HG03565 (cell line): ENCODE results near the gene ZCCHC14.
"Not testable (repeated sequence)": the region's sequence is repeated elsewhere in the genome, so short reads cannot be mapped to it uniquely, and the experiment has no call there.

Experiments used
- ATAC-seq: cut with Tn5 transposase; IDR thresholded peaks from one replicate; pipeline ENCODE4 v1.9.1; 2021; ENCODE audit warnings: mild to moderate bottlenecking, moderate library complexity; ENCODE audit not compliant: unreplicated experiment

ZCCHC14 gene

DNA sequence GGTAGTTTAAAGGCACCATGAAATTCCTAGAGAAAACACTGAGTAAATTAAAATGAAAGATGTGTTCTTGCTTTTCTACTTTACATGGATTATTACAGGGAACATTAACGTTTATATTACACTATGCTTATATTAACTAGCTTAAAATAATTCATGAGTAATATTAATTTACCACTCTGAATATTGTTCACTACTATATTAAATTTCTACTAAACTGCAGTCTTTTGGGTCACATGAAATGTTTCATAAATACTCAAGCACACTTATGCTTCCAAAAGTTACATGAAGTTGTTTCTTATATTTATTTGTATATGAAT lies 104.0 kb downstream of the ZCCHC14 start:
- ATAC-seq, result no peak

DNA sequence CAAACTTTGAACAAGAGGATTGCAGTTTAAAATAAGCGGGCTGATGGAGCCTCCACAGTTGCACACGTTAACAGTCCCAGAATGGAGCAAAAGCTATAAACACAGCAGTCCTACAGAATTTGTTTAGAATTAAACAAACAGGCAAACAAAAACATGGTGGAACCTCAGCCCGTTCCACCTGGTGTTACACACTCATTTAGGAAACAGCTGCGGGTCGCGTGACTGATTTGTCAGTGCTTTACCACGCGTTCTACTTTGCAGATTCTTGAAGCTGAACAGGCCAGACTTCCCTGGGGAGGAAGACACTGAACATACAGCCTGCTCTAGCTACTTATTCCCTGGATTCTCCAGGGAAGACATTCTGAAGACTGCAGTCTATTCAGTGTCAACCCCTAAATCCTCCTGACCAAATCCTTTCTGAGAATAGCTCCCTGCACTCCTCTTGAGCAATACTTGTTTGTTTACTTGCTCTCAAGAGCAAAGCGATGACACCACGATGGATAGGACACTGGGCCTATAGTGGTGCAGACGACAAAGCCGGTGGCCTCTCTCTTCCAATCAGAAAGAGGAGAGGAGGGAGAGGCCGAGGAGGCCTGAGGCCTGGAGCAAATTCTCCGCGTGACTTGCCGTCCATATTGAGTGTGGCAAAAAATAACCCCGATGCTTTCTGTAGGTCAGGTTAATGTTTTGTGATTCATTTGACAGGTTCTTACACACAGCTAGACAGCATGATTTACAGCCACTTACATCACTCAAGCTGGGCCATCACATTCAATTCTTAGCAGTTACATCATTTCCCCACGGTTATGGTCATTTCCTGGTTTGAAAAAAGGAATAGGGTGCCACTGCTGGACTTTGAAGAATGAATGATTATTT lies 104.6 kb downstream of the ZCCHC14 start:
- peak; percentile 40 for ATAC-seq

DNA sequence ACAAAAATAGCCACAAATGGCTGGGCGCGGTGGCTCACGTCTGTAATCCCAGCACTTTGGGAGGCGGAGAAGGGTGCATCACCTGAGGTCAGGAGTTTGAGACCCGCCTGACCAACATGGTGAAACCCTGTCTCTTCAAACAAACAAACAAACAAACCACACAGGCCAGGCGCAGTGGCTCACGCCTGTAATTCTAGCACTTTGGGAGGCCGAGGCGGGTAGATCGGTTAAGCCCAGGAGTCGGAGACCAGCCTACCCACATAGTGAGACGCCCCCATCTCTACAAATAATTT lies 108.0 kb downstream of the ZCCHC14 start:
- not testable (repeated sequence) for ATAC-seq

DNA sequence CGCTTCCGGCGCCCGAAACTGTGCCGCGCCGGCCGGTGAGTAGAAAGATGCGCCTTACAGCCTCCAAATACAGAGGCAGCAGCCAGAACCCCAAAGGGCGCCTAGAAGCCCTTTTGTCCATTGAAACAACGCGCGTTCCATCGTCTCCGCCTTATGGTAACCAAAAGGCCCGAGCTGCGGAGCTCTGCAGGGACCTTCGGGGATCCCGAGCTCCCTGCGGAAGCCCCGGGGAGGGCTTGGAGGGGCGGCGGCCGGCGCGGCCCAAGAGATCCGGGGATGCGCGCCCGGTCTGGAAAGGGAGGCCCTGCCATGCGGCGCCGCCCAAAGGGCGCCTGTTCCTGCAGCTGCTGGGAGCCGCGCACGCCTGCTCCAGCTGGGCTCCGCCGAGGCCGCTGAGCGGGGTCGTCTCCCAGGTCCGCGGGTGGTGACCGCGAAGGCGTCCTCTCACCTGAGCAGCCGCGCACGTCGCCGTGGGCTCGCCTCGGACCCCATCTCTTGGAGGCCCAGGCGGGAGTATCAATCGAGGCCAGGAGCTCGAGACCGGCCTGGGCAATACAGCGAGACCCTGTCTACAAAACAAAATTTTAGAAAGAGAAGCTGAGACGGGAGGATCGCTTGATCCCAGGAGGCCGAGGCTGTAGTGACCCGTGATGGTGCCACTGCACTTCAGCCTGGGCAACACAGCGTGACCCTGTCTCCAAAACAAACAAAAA lies 108.5 kb downstream of the ZCCHC14 start:
- ATAC-seq, result no peak

DNA sequence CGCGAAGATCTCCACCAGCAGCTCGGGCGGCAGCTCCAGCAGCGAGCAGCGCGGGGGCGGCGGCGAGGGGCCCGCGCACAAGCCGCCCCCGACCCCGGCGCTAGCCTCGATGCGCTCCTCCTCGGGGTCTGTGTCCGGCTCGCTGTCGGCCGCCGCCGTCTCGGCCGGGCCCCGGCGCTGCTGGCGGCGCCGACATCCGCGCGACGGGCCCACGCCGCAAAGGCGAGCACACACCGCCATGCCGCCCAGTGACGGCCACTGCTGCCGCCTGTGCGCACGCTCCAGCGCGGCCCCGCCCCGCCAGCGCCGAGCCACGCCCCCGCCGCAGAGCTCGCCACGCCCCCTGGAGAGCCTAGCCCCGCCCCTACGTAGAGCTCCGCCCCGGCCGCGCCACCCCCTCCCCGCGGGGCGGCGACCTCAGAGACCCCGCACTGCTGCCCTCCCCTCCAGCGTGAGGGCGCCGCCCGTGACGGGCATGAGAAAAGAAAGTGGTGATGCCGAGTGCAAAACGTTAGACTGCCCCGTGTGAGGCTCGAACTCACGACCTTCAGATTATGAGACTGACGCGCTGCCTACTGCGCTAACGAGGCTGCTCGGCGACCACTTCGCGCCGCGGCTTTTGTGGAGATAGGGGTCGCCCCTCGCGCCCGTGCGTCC lies 109.2 kb downstream of the ZCCHC14 start, which contains the start of gene FBXO31:
Gene FBXO31, minus strand, starts transcription at position 272 of the 657 bp plus-strand sequence. Its CDS starts 32 bp downstream, at position 240.
- peak; percentile 34 for ATAC-seq

DNA sequence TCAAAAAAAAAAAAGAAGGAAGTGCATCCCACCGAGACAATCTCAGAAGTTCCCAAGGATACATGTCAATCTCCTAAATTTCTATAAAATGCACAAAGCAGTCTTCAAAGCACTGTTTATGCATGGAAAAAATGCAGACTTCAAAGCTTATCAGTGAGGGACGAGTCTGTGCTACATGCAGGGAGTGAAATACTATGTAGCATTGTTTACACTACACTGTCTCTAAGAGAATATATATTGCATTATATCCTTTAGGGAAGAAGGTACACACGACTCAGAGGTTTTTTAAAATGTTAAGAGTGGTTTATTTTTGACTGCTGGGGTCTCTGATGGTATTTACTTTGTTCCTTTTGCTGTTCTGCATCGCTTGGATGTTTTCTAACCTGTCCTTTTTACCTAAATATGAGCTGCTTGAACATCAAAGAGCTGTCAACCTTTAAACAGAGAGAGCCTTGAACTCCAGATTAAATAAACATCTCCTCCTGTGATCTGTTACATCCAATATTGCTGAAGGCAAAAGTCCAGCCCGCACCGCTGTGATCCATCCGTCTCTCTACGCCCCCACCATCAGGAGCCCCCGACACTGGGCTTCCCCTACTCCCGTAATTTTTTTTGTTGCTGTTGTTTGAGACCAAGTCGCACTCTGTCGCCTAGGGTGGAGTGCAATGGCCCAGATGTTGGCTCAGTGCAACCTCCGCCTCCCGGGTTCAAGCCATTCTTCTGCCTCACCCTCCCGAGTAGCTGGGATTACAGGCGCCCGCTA lies 110.6 kb downstream of the ZCCHC14 start:
- ATAC-seq, result no peak

DNA sequence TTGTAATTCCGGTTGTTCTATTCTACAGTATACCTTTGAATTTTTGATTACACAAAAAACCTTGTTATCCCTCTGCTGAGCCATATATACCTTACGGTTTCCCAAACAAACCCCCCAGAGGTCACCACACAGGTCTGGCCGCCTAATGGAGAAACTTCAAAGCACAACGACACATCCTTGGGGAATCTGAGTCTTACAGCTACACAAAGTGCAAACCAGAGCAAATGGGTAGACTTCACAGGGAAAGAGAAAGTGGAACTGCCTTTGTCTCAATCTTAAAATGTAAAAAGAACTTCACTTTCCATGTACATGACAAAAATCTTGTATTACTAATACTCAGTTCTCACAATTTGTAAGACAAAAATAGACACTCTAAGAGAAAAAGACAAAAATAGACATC lies 111.9 kb downstream of the ZCCHC14 start:
- ATAC-seq, result no peak

DNA sequence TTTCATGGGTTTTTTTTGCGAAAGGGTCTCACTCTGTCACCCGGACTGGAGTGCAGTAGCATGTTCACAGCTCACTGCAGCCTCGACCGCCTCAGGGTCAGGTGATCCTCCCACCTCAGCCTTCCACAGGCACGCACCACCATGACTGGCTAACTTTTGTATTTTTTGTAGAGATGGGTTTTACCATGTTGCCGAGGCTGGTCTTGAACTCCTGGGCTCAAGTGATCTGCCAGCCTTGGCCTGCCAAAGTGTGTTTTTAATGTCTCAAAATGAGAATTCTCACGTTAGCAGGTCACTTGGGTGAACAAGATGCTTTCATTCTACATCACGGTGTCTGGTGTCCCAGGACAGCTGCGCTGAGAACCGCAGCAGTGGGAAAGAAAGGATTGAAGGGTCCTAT lies 112.4 kb downstream of the ZCCHC14 start:
- no peak for ATAC-seq

DNA sequence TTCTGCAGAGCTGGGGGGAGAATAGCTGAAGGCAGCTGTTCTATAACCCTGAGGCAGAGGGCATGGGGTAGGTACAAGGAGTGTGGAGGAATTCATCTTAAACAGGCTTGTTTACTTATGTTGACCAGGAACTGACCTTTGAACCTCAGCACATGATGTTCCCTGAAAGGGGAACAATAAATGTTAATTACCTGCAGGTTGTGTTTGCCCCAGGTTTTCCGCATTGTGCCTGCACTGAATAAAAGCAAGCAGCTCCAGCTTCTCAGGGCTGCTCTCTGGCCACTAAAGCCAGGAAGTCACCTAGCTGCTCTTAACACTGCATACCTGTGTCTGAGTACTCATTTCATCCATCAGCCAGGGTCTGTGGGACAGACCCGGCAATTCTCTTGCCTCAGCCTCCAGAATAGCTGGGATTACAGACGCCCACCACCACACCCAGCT lies 113.5 kb downstream of the ZCCHC14 start:
- not testable (repeated sequence) for ATAC-seq

DNA sequence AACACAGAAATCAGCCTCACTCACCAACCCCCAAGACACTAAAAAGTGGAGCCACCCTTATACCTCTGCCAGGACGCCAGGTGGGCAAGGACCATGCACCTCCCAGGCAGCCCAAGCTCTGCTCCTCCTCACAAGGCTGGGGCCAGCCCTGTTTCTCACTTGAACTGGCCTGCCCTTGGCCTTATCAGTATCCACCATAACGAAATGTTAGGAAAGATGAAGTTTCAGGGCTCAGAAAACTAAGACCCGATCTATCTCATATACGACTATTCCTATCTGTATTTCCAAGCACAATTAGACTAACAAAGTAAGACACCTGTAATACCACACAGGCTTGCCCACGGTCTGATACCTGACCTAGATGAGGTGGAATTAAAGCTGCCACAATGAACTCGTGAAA lies 116.2 kb downstream of the ZCCHC14 start:
- no peak for ATAC-seq

DNA sequence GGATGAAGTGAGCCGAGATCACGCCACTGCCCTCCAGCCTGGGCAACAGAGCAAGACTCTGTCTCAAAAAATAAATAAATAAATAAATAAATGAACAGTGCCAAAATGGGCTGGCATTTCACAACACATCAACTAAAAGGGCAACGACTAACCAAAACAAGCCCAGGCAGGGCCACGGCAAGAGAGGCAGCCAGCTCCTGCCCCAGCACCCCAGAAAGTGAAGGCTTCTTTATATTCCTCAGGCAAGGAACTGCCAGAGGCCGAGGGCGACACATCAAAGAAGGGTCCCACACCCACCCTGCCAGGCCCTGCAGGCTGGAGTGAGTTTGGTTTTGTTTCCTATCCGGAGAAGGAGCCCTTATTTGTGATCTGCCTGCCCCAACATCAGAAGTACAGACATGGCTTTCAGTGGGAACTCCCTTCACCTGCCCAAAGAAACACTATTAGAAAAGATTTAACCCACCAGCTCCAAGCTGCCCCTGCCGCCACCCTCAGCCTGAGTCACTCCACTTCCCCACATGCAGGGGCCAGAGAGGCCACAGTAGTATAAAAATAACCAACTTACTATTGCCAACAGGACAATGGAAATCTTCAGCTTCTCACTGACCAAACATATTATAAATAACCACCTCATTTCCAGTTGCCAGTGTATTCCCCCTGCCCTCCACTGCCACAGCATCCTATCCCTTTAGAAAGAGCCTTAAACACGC lies 117.2 kb downstream of the ZCCHC14 start:
- ATAC-seq, result no peak

DNA sequence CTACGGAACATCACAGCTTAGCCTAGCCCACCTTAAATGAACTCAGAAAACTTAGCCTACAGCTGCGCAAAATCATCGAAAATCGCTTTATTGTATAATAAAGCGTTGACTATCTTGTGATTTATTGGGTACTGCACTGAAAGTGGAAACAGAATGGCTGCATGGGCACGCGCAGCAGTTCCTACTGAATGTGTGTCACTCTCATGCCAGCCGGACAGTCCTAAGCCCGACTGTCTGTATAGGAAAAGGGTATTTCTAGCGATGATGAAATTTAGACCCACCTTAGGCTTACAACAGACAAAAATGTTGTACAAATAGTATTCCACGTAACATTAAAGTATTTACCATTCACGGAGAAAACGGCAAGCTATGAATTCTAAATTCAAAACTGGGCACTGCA lies 118.5 kb downstream of the ZCCHC14 start:
- ATAC-seq, result no peak

DNA sequence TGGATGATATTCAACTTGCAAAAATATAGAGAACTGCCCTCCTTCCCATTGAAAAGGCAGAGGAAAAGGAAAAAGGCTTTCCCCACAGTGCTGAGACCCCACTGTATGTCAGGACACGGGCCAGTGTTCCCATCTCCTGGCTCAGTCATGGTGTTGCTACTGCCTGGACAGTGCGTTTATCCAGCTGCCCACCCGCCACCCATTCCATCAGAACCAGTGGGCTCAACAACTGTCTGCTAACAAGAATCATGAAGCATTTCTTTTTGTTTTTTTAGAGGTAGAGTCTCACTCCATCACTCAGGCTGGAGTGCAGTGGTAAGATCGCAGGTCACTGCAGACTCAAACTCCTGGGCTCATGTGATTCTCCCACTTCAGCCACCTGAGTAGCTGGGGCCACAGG lies 120.5 kb downstream of the ZCCHC14 start:
- ATAC-seq, result no peak

DNA sequence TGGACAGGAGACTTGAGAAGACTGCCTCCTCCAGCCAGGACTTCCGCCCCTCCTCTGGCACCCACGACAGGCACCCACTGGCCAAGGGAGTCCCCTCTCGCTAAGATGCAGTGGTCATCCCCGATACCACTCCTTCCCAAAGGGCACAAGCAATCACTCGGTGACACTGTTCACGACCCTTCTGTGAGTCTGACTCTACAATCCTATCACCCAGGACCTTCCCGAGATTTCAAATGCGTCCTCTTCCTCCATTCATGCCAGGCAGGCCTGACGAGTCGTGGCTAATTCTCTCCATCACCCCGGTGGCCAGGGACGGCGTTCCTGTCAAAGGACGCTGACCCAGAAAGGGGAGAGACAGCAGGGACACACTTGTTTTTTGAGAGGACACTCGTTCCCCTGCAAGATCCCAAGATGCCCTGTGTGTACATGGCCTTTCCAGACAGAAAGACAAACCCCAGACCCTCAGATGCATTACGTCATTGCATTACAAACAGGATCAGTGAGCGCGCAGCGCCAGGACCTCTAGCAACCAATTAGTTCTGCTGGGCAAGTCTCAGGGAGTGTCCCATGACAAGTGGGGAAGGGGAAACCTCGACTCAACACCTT lies 121.5 kb downstream of the ZCCHC14 start:
- ATAC-seq, result no peak

DNA sequence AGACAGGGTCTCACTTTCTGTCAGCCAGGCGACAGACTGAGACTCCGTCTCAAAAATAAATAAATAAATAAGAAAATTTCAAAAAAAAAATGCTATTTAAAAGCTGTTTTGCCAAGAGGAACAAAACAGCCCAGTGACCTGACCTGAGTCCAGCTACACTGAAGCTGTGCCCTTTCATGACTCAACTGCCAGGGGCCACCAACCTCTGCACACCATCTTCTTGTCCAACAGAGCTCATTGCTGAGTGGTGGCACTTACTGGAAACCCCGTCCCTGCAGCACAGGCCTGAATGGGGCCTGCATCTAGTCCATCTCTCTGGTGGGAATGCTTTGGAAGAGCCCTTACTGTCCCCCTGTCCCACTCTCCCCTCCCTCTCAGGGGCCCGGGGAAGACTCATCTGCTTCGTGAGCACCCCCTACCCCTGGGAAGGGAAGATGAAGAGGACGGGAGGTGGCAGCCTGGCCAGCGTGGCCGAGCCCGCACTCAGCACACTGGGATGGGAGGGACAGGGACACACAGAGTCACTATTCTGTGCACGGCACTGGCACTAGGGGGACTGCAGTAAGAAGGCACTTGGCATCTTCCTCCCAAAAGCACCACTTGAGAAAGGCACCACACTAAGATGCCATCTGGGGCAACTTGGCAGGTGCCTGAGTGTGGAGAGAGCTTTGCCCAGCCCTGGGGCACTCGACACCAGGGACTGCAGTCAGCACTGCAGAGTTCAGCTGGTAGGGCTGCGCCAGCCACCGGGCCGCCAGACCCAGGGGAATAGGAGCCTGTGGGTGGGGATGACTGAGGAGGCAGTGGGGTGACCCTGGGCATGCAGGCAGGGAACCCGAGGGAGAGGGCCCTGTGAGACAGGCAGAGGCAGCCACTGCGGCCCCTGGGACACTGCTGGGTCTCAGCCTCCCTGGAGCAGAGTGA lies 122.8 kb downstream of the ZCCHC14 start:
- no peak for ATAC-seq

DNA sequence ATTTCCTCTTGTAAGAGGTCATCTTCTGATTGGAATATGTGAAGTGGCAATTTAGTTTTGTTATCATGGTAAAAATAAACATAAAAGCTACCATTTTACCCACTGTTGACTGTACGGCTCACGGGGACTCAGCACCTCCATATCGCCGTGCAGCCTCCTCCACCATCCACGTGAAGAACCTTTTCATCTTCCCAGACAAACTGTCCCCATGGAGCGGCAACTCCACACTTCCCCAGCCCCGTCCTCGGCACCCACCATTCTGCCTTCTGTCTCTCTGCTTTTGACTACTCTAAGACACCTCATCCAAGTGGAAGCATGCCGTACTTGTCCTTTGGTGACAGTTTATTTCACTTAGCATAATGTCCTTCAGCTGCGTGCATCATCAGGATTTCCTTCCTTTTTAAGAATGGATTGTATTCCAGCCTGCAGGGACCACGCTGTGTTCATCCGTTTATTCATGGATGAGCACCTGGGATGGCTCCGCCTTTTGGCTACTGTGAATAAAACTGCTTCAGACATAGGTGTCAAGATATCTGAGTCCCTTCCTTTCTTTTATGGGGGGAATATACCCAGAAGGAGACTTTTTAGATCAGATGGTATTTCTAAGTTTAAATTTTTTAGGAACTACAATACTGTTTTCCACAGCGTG lies 123.6 kb downstream of the ZCCHC14 start:
- ATAC-seq, result no peak

DNA sequence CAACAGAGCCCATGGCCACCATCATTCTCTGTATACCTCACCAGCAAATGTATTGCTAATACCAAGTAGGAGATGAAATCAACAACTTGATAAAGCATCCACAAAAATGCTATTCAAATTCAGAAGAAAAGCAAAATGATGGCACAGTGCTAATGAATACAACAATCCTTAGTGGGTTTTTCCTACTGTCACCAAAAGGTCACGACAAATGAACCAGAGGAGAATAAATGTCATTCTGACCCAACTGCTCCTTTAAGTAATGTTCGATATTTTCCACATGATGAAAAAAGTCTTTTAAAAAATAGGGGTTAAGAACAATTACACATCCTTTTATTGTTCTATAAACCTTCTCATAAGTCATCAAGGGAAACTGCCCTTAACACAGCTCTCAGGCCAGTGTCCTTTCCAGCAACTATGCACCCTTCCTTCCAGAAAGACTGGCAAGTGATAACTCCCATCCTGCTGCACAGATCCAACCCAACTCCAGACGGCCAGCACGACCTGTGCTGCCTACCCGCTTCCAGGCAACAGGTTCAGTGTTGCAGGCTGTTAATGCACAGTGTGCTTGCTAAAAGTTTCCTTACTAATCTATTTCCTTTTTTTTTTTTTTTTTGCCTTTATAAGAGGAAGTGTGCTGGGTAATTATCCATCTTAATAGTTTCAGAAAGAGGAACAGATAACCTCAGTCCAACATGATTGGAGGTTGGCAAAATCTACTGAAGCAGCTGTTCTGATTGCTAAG lies 124.6 kb downstream of the ZCCHC14 start:
- ATAC-seq, result no peak

DNA sequence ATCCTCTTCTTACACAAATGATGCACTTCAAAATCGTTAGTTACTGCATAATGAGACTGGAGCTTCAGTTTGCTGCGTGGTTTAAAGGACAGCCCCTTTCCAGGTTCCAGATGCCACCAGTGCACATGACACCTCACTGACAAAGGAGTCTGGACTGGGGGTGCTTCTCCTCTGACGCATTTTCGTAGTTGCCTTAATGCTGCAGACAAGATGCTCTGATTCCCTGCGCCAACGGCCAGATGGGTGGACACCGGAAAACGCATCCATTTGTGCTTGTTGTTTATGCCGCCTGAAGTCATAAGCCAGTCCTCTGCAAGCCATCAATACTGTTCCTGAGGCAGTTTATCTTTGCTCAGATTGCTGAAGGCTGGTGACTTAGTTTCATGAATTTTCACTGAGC lies 125.3 kb downstream of the ZCCHC14 start:
- ATAC-seq, result no peak
